GM18909 (cell line): ENCODE results near the gene OSBPL10.
"Not testable (repeated sequence)": the region's sequence is repeated elsewhere in the genome, so short reads cannot be mapped to it uniquely, and the experiment has no call there.

Source experiments
- ATAC-seq: cut with Tn5 transposase; IDR thresholded peaks from one replicate; pipeline ENCODE4 v1.9.1; 2021; ENCODE audit warnings: mild to moderate bottlenecking; ENCODE audit not compliant: unreplicated experiment, poor library complexity

Gene OSBPL10

DNA sequence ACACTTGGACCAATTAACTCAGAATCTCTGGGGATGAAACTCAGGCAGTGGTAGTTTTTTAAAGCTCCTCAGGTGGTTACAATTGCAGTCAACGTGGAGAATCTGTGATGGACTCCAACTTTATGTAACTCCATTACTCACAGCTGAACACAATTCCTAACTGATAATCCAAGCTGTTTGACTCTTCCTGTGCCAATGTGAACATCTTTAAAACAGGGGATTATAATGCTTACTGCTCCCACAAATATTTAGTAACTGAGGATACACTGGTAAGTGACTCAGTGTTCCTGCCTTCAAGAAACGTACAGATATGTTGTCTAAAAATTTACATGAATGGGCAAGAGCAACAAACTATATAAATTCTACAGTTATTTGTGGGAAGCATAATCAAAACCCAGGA, 85.6 kb downstream of the OSBPL10 start:
- no peak for ATAC-seq

DNA sequence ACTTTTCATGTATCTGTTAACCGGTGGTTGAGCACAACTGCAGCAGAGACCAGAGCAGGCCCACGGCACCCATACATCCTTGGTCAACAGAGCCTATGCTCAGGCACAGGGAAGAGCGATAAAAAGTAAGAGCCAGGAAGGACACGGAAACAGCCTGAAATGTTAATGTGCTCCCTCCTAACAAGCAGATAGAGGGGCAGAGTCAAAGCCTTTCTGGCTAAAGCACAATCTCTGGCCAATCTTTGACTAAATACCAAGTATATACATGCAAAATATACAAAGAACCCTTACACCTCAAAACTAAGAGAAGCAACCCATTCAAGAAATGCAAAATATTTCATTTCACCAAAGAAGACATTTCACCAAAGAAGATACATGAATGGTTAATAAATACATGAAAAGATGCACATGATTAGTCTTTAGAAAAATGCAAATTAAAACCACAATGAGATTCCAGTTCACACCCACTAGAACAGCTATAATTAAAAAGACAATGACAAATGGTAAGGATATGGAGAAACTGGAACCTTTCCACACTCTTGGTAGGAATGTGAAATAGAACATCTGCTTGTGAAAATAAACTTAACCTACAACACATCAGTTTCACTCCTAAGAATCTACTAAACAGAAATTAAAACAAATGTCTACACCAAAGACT, 88.0 kb downstream of the OSBPL10 start:
- ATAC-seq: no peak

DNA sequence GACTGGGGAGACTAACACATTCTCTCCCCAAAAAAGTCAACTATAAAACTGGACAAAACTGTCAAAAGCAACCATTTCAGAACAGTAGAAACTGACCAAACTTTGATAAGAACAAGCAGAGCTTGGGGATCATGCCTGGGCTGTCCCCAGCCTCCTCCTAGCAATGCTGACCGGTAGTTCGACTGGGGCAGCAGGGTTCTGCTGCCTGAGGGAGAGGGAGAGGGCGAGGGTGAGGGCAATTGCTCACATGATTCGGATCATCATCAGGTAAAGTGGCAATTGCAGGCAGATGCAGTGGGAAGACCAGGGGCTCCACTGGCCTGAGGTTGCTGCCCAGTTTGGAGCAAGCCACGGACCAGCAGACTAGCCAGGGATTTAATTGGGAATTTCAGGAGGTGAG, 88.6 kb downstream of the OSBPL10 start:
- ATAC-seq: no peak

DNA sequence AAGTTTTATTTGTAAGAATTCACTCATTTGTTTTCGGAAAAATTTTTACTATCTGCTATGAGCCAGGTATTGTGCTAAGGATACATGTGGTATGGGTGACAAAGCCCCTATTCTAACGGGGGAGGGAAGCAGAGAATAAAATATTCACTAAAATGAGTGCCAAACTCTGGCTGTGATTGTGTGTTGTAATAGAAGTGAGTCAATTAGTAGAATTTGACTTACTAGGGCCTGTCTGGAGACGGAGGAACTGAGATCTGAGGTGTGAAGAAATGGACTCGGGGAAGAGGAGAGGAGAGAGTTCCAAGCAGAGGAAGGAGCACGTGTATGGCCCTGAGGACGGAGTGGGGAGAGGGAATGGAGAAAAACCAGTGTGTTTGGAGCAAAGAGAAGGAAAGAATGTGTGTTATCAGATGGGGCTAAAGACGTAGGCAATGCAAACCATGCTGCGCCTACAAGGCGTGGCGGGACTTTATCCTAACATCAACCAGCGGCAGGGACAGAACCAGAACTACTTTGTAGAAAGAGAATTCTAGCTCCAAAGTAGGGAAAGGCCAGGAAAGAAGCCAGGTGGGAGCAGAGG, 89.1 kb downstream of the OSBPL10 start:
- no peak for ATAC-seq

DNA sequence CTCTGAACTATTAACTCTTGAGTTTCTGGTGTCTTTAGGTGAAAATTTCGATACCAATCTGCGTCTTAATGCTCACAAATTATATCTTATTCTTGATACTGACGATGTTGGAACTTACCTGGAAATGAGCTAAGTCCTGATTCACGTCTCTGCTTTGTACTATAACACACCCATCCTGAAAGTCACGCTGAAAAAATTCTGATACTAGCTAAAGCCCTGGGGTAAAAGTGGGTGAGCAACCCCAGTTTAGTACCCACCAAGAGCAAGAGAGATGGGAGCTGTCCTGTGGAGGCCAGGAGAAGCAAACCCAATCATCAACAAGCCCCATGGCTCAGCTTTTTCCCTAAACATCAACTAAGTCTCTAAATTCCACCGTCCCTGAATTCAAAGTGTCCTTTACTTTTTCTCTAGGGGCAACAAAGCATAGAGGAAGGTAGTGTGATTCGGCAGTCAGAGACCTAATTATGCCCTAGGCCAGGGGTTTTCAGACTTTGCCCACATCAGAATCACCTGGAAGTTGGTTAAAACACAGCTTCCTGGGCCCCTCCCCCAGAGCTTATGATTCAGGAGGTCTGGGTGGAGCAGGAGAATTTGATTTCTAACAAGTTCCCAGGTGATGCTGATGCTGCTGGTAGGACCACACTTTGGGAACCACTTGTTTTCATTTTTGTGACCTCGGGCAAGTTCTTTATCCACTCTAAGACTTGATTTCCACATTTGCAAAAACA, 90.2 kb downstream of the OSBPL10 start:
- ATAC-seq: no peak

DNA sequence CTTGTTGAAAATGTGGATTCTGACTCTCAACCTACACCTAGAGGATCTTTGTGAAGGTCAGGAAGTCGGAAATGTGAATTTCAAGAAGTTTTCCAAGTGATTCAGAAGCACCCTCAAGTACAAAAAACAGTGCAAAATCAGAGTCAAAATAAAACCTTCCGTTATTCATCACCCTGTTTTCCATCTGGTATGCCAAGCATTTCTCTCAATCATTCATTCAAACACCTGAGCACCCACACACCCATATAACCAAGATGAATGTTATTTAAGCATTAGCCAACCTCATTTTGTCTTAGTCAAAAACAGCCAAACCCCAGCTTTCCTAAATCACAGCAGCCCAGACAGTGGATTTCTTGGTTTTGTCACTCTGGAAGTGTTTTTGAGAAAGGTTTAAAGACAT, 91.1 kb downstream of the OSBPL10 start:
- ATAC-seq: no peak

DNA sequence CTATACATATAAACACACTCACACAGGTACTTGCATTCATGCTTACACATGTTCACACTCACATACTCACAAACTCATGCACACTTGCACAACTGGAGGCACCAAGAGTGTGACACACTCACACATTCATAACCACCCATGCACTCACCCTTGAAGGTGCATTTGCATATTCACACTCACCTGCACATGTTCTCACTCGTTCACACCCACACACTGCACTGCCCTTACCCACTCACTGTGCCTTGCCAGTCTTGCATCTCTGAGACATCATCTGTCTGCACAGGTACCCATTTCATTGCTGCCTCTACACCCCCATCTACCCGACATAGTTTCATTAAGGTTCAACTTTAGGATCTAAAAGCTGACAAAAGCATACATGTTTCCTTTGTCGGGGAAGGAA, 95.8 kb downstream of the OSBPL10 start:
- ATAC-seq: no peak

DNA sequence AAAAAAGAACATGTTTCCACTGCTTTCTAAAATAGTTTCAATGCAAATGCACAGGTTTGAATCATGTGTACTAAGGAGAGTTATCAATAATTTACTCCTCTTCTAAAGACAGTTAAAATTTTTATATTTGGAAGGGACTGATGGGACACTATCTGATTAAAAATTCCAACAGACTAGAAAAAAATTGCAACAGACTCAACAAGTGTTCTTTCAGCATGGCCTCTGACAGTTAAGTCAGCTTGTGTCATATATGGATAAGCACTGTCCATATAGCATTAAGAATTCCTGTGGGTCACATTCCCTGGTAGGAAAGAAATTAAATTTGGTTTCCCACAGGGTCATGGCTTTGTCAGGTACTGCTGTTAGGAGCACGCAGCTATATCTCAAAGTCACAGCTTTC, 96.8 kb downstream of the OSBPL10 start:
- no peak for ATAC-seq

DNA sequence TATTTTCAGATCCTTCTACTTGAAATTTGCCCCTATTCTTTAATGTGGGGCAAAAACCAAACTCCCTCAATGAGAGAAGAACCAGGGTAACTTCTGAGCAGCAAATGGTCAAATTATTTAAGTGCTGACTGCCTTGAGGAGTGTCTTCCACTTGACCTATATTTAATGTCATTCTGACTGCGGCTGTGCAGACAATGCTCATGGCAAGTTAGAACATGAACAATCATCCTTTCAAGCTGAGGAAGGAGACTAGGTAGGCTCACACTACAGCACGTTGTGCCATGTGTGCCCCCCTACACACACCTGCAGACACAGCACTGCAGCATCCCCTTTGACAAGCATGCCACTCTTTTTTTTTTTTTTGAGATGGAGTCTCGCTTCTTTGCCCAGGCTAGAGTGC, 98.2 kb downstream of the OSBPL10 start:
- ATAC-seq: no peak

DNA sequence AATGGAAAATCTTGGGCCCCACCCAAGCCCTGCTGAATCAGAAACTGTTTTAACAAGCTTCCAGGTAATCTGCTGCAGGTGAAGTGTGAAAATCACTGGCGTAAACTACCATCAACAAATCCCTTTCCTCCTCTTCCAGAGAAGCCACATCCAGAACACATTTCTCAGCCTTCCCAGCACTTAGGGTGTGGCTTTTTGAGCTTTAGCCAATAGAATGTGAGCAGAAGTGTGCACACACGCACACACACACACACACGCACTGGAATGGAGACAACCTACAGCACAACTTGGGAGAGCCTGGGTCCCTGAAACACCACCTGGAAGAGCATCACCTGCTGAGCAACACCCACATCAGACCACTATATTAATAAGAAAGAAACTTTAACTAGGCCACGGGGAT, 98.6 kb downstream of the OSBPL10 start:
- no peak for ATAC-seq

DNA sequence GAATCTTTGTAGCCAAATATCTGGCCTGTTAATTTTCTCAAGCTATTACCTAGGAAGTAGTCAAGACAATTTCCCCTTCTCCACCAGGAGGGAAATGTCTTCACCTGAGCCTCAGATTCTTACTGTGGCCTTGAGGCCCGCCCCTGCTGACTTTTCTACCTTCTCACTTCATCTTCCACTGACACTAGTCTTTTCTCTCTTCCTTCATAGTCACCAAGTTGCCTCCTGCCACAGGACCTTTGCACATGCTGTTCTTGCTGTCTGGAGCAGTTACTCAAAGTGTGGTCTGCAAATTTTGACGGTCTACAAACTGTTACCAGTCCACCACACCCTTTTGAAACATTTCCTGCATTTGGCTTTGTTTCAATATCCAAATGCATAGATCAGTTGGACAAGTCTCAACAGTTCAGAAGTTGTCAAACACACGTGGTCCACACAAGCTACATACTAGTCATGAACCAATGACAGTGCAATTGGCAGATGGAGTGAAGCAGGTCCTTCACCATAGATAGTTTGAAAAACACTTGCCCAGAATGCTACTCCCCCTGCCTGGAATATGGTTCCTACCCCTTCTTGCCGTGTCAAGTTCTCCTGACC, 100.5 kb downstream of the OSBPL10 start:
- no peak for ATAC-seq

DNA sequence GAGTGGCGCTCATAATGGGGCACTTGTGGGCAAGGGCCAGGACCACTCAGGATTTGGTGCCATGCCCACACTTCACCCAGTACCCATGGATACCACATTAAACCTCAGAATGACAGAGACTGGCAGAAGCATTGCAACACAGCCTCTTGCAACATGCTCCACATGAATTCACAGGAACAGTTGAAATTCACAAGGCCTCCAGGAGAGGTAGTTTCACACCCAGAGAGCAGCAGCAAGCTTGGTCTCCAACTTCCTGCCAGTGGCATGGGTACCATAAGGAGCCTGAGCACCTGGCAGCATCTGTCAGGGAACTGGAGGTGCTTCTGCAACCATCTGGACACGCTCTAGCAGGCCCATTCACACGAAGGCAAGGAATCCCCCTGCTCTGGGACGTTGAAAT, 101.0 kb downstream of the OSBPL10 start:
- no peak for ATAC-seq

DNA sequence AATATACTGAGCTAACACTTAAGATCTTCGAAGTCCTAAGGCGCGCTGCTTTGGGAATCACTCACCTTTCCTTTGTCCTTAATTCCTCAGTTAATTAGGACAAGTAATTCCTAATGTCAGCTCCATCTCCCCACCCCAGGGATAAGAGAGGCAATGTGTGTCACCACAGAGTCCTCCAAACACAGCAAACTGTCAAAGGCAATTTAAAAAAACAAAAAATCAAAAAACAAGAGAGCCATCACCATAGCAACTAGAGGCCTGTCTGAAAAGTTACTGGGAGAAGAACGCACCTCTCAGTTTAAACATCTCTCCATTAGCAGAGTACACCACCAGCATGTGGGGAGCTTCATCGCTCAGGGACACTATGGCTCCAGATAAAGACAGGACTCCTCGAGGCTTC, 101.7 kb downstream of the OSBPL10 start:
- ATAC-seq: no peak

DNA sequence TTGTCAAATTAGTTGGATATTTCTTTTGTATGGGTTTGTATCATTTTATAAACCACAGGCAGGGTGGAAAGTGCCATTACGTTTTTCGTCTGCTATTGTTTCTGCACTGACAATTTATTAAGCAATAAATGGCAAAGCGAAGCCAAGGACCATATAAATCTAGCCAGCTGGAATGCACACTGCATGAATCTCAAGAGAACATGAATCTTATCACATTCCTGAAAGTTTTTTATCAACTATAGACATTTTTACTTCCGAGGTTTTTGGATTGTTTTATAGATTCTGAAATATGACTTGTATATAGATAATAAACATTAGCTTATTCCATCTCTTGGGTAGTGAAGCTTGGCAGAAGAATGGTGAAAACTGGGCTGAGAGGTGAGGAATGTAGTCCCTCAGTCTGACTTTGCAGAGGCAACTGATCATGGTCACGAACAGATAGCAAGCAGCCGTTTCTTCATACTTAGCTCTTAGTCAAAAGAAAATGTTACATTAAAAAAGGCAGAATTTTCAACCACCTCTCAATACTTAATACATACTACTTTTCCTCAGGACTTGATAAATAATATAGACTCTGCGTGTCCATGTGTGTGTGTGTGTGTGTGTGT, 102.7 kb downstream of the OSBPL10 start:
- no peak for ATAC-seq

DNA sequence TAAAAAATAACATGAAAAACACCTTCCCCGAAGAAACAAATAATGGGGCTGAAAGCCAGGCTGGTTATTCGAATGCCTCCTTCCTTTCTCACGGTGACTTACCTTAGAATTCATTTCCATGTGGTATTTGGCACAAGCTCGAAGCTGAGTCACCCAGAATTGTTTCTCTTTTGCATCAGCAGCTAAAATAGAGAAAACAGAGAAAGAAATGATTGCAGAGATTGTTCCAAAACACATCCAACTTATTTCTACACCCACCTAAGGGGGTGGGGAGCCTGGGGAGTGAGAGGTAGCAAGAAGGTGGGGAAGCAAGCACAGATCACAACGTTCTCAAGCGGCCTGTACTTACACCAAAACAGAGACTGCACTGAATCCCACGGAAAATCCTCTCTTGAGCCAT, 104.7 kb downstream of the OSBPL10 start:
- no peak for ATAC-seq

DNA sequence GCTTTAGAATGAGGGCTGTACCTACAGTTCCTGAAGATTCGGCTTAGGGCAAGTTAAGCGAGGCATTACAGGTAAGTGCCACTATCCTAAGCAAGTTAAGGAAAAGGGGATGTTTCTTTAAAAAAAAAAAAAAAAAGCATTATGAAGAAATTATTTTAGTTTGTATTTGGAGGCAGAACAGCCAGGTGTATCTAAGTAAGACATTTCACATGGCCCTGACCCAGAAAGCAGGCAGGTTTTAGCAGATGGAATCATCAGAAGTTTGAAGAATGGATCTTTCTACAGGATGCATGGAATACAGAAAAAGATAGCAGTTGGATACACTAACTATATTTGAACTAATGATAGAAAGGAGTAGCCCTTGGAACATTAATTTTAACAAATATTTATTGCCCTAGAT, 105.6 kb downstream of the OSBPL10 start:
- ATAC-seq: no peak

DNA sequence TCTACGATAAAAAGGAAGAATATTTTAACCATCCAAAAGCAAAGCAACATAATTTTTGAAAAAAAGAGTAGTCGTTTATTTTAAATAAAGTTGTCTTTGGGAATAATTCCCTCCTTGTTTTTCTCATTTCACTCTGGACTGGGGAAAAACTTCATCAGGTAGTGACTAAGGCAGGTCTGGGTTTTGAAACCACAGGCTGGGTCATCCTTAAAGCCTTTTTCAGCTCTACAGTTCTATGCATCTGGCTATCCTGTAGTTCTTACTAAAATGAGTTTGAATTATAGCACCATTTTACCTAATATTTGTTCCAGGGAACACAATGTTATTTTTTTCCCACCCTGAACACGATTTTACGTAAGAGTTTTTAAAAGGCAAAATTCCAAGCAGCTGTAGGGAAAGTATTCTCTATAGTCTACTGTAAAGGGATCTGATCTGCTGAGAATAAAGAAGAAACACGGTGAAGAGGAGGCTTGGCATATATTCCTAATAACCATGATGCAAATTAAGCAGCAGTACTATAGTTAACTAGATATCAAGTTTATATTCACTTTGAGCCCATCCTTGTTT, 107.7 kb downstream of the OSBPL10 start:
- ATAC-seq: no peak

DNA sequence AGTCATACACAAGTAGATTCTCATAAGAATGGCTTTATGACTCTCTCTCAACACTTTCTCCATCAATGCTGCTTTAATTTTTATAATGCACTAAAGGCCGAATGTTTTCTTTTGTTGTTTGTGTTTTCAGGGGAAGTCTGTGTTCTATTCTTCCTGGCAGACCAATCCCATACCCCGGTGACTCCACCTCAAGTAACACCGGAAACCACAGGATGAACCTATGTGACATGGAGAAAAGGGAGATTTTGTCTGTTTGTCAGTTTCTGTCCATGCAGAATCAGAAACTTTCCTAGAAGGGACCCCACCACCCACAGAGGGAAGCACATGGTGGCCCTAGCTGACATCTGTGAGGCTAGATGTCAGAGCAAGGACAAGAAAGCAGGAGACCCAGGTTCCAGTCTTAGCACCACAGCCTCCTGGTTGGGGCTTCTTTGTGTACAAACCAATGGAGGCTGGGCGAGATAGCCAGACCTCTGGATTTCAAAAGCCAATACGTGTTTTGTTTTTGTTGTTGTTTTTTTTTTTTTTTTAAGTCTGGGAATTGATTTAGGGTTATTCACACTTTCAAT, 109.0 kb downstream of the OSBPL10 start:
- ATAC-seq: no peak

DNA sequence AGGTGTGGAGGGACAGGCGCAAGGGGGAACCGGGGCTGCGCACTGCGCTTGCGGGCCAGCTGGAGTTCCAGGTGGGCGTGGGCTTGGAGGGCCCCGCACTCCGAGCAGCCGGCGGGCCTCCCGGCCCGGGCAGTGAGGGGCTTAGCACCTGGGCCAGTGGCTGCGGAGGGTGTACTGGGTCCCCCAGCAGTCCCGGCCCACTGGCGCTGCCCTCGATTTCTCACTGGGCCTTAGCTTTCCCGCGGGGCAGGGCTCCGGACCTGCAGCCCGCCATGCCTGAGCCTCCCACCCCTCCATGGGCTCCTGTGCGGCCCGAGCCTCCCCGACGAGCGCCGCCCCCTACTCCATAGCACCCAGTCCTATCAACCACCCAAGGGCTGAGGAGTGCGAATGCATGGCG, 111.0 kb downstream of the OSBPL10 start:
- ATAC-seq: not testable (repeated sequence)

DNA sequence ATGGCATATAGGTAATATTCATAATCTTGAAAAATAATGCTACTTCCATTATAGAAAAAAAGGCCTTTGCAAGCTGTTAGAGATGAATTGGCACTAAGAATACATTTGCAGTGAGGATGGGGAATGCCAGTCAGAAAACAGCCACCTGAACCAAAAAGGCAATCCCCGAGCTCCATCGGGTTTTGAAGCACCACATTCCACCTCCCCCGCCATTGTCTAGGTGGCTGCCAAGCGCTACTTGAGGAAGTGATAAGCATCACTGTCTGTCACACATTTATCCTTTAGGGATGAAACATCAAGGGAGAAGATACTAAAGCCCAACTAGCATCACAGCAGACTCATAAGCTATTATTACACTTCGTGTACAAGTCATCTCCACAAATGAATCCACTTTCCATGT, 112.8 kb downstream of the OSBPL10 start:
- ATAC-seq: no peak
